Measurements from ENCODE around the gene KLK1.
"Not testable (repeated sequence)": the region's sequence is repeated elsewhere in the genome, so short reads cannot be mapped to it uniquely, and the experiment has no call there.

The KLK1 gene

GRCh38 chr19:50791594-50792271 lies 31.9 kb downstream of the KLK1 start:
- DNase-seq = no peak

GRCh38 chr19:50790922-50791467 lies 32.6 kb downstream of the KLK1 start:
- no peak for DNase-seq

DNA sequence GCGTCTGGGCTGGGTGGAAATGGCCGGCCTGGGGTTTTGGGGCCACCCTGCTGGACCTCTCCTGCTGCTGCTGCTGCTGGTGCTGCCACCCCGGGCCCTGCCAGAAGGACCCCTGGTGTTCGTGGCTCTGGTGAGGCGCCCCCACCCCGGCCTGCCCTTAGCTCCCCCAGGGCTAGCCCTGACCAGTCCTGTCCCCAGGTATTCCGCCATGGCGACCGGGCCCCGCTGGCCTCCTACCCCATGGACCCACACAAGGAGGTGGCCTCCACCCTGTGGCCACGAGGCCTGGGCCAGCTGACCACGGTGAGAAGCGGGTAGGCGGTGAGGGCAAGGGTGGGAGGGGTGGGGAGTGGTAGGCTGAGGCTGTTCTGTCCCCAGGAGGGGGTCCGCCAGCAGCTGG lies 33.2 kb downstream of the KLK1 start, which contains the start of gene ACP4:
Gene ACP4, plus strand, starts transcription at position 20 of the 400 bp plus-strand sequence. Its CDS starts 0 bp downstream, at position 20.
- DNase-seq = no peak

DNA sequence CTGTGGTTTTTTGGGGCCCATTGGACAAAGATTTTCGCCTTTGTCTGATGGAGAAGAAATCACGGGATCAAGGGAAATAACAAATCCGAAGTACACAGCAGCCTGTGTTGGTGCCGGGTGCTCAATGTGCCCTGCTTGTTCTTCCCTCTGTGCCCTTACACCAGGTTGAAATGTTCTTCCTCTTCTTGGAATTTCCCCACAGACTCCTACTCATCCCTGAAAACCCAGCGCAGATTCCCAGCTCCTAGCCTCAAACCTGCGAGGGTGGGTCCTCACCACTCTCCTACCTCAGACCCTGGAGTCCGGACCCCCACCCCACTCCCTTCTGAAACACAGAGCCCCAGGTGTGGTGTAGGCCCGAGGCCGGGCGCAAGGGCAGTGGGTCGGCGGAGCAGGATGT lies 38.3 kb downstream of the KLK1 start:
- DNase-seq = no peak

GRCh38 chr19:50784710-50785109 lies 38.9 kb downstream of the KLK1 start:
- DNase-seq = no peak

DNA sequence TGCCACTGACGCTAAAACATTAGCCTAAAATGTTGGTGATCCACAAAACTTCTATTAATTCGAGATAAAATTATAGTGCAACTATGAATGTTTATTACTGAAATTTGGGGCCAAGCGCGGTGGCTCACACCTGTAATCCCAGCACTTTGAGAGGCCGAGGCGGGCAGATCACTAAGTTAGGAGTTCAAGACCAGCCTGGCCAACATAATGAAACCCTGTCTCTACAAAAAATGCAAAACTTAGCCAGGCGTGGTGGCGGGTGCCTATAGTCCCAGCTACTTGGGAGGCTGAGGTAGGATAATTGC lies 39.8 kb downstream of the KLK1 start:
- not testable (repeated sequence) for DNase-seq

DNA sequence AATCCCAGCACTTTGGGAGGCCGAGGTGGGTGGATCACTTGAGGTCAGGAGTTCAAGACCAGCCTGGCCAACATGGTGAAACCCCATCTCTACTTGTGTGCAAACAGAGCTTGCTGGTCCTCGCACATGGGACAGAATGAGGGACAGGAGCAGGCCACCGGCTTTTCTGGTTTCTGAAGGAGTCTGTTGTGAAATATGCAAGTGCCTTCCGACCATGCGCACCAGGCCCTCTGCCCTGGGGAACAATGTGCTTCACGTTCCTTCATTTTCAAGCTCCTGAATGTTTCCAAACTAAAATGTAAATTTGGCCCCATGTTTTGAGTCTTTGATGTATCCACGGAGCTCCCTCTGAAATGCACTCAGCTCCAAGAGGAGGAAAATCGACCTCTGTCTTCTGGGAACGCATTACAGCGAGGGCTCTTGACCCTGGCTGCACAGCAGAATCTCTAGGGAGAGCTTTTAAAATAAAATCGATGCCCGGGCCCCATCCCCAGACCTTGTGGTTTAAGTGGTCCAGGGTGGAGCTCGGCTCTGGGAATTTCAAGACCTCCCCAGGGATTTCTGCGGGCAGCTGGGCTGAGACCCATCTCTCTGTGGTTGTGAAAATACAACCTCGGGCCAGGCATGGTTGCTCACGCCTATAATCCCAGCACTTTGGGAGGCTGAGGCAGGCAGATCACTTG lies 42.7 kb downstream of the KLK1 start:
- DNase-seq = no peak

GRCh38 chr19:50779504-50780457 lies 43.8 kb downstream of the KLK1 start:
- DNase-seq = no peak

DNA sequence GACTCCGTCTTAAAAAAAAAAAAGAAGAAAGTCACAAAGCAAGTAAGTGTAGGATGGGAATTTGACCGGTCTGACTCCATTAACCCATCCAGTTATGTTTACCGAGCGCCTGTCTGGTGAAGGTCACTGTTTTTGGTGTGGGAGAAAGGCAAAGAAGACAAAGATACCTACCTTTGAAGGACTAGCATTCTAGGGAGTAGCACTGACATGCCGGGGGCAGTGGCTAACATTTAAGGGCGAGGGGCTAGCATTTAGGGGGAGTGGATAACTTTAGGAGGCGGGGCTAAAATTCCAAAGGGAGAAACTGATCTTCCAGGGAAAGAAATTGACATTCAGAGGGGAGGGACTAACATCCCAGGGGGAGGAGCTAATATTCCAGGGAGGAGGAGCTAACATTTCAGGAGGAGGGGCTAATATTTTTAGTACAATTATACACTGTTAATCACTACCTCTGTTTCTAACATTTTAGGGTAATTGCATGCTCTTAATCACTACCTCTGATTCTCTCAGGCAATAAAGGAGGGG lies 44.6 kb downstream of the KLK1 start:
- DNase-seq = no peak

DNA sequence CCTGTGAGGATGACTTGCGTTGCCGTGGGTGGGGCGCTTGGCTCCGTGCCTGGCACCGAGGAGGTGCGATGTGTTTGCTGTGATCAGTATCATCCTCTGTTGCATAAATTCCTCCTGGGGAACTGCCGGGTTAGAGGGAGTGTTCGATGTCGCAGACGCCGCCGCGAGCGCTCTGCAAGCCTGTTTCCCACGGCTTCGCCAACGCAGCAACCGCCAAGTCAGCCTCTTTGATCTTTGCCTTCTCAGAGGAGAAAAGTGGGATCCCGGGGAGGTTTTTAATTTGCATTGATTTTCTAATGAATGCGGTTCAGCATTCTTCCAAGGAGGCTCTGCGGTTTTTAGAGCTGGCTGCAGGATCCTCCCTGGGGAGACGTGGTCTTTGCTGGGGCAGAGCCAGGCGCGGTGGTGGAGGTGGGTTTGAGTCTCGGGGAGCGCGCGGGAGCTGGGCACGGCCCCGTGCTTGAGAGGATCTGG lies 45.7 kb downstream of the KLK1 start:
- peak; percentile 26 for DNase-seq

- DNase-seq = no peak
These were observed 46.3 kb downstream of the KLK1 start for GRCh38 chr19:50777261-50777660.

- DNase-seq = no peak
These were observed 47.5 kb downstream of the KLK1 start for GRCh38 chr19:50776131-50776530.

- not testable (repeated sequence) for DNase-seq
These were observed 50.1 kb downstream of the KLK1 start for GRCh38 chr19:50773454-50773853.

DNA sequence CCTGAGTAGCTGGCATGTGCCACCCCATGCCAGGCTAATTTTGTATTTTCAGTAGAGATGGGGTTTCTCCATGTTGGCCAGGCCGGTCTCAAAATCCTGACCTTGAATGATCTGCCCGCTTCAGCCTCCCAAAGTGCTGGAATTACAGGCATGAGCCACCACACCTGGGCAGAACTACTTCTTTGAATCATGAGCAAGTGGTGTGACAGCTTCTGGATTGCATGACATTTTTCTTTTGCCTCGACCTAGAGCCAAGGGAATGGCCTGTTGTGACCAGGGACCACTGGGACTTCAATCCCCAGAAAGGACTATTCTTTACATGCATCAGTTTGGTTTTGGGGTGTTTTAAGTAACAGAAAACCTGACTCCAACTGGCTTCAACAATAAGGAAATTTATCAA lies 50.7 kb downstream of the KLK1 start:
- DNase-seq = not testable (repeated sequence)

GRCh38 chr19:50772476-50772875 lies 51.1 kb downstream of the KLK1 start:
- no peak for DNase-seq

DNA sequence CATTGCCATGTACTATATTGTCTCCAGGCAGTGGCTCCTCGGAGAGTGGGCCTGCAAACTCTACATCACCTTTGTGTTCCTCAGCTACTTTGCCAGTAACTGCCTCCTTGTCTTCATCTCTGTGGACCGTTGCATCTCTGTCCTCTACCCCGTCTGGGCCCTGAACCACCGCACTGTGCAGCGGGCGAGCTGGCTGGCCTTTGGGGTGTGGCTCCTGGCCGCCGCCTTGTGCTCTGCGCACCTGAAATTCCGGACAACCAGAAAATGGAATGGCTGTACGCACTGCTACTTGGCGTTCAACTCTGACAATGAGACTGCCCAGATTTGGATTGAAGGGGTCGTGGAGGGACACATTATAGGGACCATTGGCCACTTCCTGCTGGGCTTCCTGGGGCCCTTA lies 52.7 kb downstream of the KLK1 start:
- DNase-seq = no peak

- not testable (repeated sequence) for DNase-seq
These were observed 53.4 kb downstream of the KLK1 start, which contains the start of gene GPR32 for GRCh38 chr19:50770164-50770563. TSS of gene GPR32 (plus strand) at chr19:50770464. CDS start at chr19:50770601, 137 bp downstream.

Measured in fibroblast of skin of scalp (primary cell).